Fibroblast of peridontal ligament (primary cell): ENCODE results near the gene NUDT7.

Source experiments
- DNase-seq: peaks from one replicate; pipeline ENCODE4 v3.0.0-alpha.2; 2010; ENCODE audit errors: extremely low read depth

NUDT7 gene

DNA sequence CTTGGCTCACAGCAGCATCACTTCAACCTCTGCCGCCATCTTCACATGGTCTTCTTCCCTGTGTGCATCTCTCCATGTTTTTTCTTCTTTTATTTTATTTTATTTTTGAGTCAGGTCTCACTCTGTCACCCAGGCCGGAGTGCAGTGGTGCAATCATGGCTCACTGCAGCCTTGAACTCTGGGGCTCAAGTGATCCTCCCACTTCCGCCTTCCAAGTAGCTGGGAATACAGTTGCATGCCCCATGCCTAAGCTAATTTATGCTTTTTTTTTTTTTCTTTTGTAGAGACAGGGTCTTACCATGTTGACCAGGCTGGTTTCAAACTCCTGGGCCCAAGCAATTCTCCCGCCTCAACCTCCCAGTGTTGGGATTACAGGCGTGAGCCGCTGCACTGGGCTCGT is 1.9 kb downstream of the NUDT7 start:
- DNase-seq, result no peak

GRCh38 chr16:77729951-77730350 is 7.6 kb downstream of the NUDT7 start:
- DNase-seq, result no peak

- peak; percentile 30 for DNase-seq
Observed at GRCh38 chr16:77732241-77732946, 10.1 kb downstream of the NUDT7 start.

DNA sequence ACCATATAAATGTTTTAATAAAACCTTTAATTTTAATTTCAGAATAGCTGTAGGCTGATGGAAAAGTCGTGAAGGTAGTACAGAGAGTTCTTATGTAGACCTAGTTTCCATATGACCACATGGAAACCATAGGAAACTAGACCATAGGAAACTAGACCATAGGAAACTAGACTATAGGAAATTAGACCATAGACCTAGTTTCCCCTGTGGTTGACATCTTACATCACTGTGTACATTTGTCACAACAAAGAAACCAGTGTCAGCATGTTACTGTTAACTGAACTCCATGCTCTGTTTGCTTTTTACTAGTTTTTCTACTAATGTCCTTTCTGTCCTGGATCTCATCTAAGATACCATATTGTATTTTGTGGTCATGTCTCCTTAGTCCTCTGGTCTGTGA is 14.6 kb downstream of the NUDT7 start:
- DNase-seq, result no peak

GRCh38 chr16:77738706-77739558 is 16.6 kb downstream of the NUDT7 start:
- peak; percentile 3 for DNase-seq

DNA sequence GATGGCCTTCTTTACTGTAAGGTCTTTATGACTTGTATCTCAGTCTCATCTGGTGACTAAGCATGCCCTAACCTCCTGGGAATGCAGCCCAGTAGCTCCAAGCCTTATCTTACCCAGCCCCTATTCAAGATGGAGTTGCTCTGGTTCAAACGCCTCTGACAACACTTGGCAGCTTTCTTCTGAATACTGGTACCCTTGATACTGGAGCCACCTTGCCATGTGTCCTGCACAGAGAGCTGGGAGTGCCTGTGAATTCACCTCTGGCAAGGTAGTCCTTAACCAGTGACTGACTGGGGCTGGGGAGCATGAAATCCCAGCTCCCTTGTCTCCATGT is 17.2 kb downstream of the NUDT7 start:
- no peak for DNase-seq

GRCh38 chr16:77744141-77744540 is 21.8 kb downstream of the NUDT7 start:
- peak; percentile 39 for DNase-seq

DNA sequence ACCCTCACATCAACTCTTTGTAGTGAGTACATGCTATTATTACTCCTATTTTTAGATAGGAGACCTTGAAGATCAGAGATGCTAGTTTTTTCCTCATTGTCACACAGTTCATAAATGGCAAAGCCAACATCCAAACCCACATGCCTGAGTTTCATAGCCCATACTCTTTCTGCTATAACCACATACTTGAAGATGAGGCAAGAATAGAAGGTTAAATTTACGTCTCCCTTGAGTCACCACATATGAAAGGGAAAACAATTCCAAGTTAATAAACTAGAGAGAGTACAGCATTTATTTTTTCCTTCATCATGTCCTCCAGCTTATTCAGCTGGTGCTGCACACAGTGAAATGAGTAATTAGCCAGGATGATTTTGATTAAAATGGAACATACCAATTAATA is 23.7 kb downstream of the NUDT7 start:
- peak; percentile 18 for DNase-seq

GRCh38 chr16:77748421-77749005 is 26.2 kb downstream of the NUDT7 start:
- no peak for DNase-seq

GRCh38 chr16:77749415-77749814 is 27.1 kb downstream of the NUDT7 start:
- DNase-seq, result no peak

GRCh38 chr16:77758046-77758445 is 35.7 kb downstream of the NUDT7 start:
- no peak for DNase-seq

- no peak for DNase-seq
Observed at GRCh38 chr16:77758508-77758907, 36.2 kb downstream of the NUDT7 start.

DNA sequence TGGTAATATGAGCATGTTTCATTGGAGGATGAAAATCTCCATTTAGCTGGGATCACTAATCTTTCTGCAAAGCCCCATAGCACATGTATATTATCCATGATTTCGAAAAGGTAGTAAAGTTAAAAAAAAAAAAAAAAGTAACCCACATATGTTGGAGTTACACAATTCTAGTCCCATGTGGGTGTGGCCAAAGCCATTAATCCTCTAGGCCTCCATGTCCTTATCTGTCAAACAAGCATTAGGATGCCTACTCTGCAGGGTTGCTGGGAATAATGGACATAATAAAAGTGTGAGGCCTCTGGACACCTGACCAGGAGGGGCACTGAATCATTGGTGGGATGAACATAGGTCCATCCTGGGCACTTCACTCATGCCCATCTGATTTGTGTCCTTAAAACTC is 36.9 kb downstream of the NUDT7 start:
- DNase-seq, result no peak

DNA sequence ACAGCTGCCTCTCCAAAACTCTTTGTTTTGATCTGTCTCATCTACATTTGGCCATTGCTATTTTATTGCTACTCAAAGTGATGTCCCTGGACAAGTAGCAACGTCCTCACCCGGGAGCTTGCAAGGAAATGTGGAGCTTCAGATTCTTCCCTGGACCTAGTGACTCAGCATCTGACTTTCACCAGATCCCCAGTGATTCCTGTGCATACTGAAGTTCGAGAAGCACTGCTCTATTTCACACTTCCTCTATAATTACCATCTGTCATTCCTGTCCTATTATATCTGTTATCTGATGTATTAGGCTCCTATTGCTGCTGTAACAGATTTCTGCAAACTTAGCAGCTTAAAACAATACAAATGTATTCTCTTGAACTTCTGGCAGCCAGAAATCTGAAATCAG is 37.5 kb downstream of the NUDT7 start:
- DNase-seq, result no peak

DNA sequence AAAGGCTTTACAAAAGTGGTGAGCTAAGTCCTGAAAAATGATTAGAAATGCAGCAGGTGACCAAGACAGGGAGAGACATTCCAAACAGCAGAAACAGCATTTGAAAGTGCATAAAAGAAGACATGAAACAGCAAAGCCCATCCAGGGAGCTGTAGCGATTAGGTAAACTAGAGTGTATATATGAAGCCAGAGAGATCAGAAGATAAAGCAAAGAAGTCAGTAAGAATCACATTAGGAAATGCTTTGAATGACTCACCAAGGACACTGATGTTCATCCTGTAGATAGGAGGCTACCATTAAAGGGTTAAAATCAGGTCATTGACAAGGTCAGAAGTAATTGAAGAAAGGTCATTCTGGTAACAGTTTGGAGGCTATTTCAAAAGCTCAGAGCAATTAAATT is 38.5 kb downstream of the NUDT7 start:
- DNase-seq, result no peak

- no peak for DNase-seq
Observed at GRCh38 chr16:77761204-77761603, 38.9 kb downstream of the NUDT7 start.

DNA sequence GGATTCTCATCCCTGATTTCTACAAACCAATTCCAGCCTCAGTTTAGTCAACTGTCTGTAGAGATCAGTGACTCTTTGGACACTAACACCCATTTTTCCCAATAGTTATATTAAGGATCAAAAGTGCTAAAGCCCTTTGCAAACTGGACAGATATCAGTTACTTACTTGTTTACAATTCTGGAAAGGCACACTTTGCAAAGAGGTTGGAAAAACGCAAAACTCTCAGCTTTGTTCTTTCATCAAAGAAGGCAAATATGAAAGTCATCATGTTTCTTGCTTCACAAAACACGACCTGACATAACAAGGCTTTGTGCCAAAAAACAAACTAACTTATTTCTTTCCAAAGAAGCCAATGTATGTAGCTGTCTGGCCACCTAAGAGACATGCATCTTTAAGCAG is 39.9 kb downstream of the NUDT7 start:
- no peak for DNase-seq

DNA sequence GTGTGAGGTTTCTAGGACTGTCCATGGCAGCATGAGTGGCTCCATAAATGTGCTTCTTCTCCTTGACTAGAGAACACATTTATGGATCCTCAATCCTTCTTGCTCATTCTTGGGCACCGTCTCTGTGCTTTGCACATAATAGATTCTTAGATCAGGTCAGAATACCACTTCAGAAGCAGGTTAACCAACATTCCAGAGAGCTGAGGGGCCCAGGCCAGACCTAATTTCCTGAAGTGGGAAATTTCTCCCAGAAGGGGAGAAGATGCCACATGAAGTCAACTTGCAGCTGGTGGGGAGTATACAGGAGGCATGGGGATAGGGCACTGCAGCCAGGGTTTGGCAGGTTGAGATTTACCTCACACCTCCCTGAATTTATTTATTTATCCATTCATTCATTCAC is 41.7 kb downstream of the NUDT7 start:
- no peak for DNase-seq

GRCh38 chr16:77767211-77767610 is 44.9 kb downstream of the NUDT7 start:
- no peak for DNase-seq

GRCh38 chr16:77767826-77768225 is 45.5 kb downstream of the NUDT7 start:
- DNase-seq, result no peak

- DNase-seq, result no peak
Observed at GRCh38 chr16:77775911-77776909, 53.9 kb downstream of the NUDT7 start.

DNA sequence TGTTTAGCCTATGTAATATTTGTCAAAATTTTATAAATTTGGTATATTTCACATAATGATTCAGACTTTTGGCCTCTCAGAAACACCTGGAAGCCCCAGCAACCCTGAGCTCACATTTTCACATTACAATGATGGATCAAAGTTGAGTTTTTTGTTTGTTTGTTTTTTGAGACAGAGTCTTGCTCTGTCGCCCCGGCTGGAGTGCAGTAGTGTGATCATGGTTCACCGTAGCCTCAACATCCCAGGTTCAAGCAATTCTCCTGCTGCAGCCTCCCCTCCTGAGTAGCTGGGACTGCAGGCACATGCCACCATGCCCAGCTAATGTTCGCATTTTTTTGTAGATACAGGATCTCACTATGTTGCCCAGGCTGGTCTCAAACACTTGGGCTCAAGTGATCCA is 55.4 kb downstream of the NUDT7 start:
- DNase-seq, result no peak
